ENCODE measurements around the gene MTM1.

Gene MTM1

DNA sequence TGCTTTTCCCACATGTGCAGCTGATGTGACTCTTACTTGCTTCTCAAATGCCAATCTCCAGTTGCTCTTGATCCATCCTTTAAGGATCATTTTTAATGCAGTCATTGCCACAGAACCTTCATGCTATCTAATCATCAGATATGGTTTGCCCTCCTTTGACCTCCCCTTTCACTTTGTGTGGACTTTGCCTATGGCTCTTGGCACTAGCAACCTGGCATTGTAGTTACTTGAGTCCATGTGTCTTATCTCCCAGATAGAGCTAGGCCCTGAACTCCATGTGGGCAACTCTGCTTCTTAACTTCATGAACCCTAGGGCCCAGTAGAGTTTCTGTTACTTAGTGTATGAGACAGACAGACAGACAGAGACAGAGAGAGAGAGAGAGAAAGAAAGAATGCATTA, 41.6 kb downstream of the MTM1 start:
- H3K27ac ChIP-seq (ENCODE audit: extremely low read depth, low read depth, low read length), result no peak overlapping the region
- no peak for TF ChIP-seq SCRT2 (tag by site-specific recombination; IDR thresholded peaks at IDR 0.05)
- TF ChIP-seq, protein P1, sequence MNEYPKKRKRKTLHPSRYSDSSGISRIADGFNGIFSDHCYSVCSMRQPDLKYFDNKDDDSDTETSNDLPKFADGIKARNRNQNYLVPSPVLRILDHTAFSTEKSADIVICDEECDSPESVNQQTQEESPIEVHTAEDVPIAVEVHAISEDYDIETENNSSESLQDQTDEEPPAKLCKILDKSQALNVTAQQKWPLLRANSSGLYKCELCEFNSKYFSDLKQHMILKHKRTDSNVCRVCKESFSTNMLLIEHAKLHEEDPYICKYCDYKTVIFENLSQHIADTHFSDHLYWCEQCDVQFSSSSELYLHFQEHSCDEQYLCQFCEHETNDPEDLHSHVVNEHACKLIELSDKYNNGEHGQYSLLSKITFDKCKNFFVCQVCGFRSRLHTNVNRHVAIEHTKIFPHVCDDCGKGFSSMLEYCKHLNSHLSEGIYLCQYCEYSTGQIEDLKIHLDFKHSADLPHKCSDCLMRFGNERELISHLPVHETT (tag by site-specific recombination; IDR thresholded peaks at IDR 0.05), result no peak
- TF ChIP-seq ZNF658 (tag by site-specific recombination; IDR thresholded peaks at IDR 0.05), result no peak
- TF ChIP-seq ZNF530 (tag by site-specific recombination; IDR thresholded peaks at IDR 0.05; ENCODE audit: low read depth), result no peak
- TF ChIP-seq, protein P2, sequence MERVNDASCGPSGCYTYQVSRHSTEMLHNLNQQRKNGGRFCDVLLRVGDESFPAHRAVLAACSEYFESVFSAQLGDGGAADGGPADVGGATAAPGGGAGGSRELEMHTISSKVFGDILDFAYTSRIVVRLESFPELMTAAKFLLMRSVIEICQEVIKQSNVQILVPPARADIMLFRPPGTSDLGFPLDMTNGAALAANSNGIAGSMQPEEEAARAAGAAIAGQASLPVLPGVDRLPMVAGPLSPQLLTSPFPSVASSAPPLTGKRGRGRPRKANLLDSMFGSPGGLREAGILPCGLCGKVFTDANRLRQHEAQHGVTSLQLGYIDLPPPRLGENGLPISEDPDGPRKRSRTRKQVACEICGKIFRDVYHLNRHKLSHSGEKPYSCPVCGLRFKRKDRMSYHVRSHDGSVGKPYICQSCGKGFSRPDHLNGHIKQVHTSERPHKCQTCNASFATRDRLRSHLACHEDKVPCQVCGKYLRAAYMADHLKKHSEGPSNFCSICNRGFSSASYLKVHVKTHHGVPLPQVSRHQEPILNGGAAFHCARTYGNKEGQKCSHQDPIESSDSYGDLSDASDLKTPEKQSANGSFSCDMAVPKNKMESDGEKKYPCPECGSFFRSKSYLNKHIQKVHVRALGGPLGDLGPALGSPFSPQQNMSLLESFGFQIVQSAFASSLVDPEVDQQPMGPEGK (tag by site-specific recombination; IDR thresholded peaks at IDR 0.05), result no peak
- no peak for TF ChIP-seq ZNF324 (tag by site-specific recombination; IDR thresholded peaks at IDR 0.05)
- TF ChIP-seq, protein P3, sequence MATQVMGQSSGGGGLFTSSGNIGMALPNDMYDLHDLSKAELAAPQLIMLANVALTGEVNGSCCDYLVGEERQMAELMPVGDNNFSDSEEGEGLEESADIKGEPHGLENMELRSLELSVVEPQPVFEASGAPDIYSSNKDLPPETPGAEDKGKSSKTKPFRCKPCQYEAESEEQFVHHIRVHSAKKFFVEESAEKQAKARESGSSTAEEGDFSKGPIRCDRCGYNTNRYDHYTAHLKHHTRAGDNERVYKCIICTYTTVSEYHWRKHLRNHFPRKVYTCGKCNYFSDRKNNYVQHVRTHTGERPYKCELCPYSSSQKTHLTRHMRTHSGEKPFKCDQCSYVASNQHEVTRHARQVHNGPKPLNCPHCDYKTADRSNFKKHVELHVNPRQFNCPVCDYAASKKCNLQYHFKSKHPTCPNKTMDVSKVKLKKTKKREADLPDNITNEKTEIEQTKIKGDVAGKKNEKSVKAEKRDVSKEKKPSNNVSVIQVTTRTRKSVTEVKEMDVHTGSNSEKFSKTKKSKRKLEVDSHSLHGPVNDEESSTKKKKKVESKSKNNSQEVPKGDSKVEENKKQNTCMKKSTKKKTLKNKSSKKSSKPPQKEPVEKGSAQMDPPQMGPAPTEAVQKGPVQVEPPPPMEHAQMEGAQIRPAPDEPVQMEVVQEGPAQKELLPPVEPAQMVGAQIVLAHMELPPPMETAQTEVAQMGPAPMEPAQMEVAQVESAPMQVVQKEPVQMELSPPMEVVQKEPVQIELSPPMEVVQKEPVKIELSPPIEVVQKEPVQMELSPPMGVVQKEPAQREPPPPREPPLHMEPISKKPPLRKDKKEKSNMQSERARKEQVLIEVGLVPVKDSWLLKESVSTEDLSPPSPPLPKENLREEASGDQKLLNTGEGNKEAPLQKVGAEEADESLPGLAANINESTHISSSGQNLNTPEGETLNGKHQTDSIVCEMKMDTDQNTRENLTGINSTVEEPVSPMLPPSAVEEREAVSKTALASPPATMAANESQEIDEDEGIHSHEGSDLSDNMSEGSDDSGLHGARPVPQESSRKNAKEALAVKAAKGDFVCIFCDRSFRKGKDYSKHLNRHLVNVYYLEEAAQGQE (tag by site-specific recombination; IDR thresholded peaks at IDR 0.05), result no peak
- no peak for TF ChIP-seq ZBTB48 (tag by site-specific recombination; IDR thresholded peaks at IDR 0.05)
- TF ChIP-seq HOXA7 (CRISPR knock-in tag; IDR thresholded peaks at IDR 0.05; ENCODE audit: borderline replicate concordance), result no peak
- no peak for TF ChIP-seq ZNF132 (tag by site-specific recombination; IDR thresholded peaks at IDR 0.05; ENCODE audit: borderline replicate concordance)
- no peak for TF ChIP-seq KLF16 (tag by site-specific recombination; IDR thresholded peaks at IDR 0.05)
- TF ChIP-seq, protein P4, sequence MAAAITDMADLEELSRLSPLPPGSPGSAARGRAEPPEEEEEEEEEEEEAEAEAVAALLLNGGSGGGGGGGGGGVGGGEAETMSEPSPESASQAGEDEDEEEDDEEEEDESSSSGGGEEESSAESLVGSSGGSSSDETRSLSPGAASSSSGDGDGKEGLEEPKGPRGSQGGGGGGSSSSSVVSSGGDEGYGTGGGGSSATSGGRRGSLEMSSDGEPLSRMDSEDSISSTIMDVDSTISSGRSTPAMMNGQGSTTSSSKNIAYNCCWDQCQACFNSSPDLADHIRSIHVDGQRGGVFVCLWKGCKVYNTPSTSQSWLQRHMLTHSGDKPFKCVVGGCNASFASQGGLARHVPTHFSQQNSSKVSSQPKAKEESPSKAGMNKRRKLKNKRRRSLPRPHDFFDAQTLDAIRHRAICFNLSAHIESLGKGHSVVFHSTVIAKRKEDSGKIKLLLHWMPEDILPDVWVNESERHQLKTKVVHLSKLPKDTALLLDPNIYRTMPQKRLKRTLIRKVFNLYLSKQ (tag by site-specific recombination; IDR thresholded peaks at IDR 0.05; ENCODE audit: borderline replicate concordance), result no peak
- TF ChIP-seq ZXDB (tag by site-specific recombination; IDR thresholded peaks at IDR 0.05), result no peak
- no peak for TF ChIP-seq SALL2 (tag by site-specific recombination; IDR thresholded peaks at IDR 0.05; ENCODE audit: borderline replicate concordance)
- POLR2A ChIA-PET, result no interaction called here
- peaks cover 0 to 6% of the 10 kb centered on the region in 2 experiments; a peak in 1 of 3 replicates for H3K36me3 ChIP-seq (ENCODE audit: control insufficient read depth in 2 of 2, insufficient read depth in 1 of 2, low read length in 2 of 2)
- H3K4me3 ChIP-seq (ENCODE audit: low read depth, low read length), result no peak overlapping the region
- no peaks in the 10 kb centered on the region for H3K9me3 ChIP-seq (ENCODE audit: control insufficient read depth, insufficient read depth, low read depth, low read length)
- H3K4me1 ChIP-seq (ENCODE audit: control insufficient read depth, insufficient read depth, low read length), result no peaks in the 10 kb centered on the region; the same call in 1 of the 2 replicates
- CTCF ChIA-PET, result interaction anchor here (0.7 to 1.2 kb wide), 3 partner anchors 20 to 400 kb away, joined by 3 read pairs; no protein-coding TSS in a partner anchor

DNA sequence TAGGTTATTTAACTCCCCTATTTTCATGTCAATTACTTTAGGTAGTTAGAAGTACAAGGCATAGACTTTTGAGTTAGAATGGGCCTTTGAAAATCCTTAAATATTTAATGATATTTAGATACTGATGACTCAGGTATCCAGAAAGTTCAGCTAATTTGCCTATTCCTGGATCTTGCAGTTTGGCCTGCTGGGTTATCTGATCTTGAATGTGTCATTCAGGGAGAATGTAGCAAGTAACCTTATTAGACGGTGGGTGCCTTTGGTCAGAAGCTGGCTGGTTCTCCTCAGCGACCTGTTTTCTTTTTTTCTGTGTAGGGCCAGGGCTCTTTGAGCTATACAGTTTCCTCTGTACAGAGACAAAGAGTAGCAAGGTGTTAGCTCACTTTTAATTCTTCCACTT, 42.0 kb downstream of the MTM1 start:
- Histone ChIP-seq H3K9me3 (ENCODE audit: control insufficient read depth, insufficient read depth, low read depth, low read length) (no peaks in the 10 kb centered on the region), H3K27ac (ENCODE audit: extremely low read depth, low read depth, low read length) (no peak overlapping the region), H3K4me3 (ENCODE audit: low read depth, low read length) (no peak overlapping the region), H3K4me1 (ENCODE audit: control insufficient read depth, insufficient read depth, low read length) (no peaks in the 10 kb centered on the region; the same call in 1 of the 2 replicates), H3K36me3 (ENCODE audit: control insufficient read depth in 2 of 2, insufficient read depth in 1 of 2, low read length in 2 of 2) (peaks cover 0 to 7% of the 10 kb centered on the region in 2 experiments; a peak in 1 of 3 replicates)
- POLR2A ChIA-PET, result no interaction called here
- CTCF ChIA-PET, result interaction anchor here (0.7 to 1.2 kb wide), 3 partner anchors 20 to 400 kb away, joined by 3 read pairs; no protein-coding TSS in a partner anchor
- TF ChIP-seq KLF7 (tag by site-specific recombination; IDR thresholded peaks at IDR 0.05; ENCODE audit: borderline replicate concordance) (no peak), OVOL3 (tag by site-specific recombination; IDR thresholded peaks at IDR 0.05) (no peak), SP3 (tag by site-specific recombination; IDR thresholded peaks at IDR 0.05) (no peak), HOXA7 (CRISPR knock-in tag; IDR thresholded peaks at IDR 0.05; ENCODE audit: borderline replicate concordance) (no peak), GLI4 (tag by site-specific recombination; IDR thresholded peaks at IDR 0.05) (no peak), ZFP37 (tag by site-specific recombination; IDR thresholded peaks at IDR 0.05) (no peak), ZNF16 (tag by site-specific recombination; IDR thresholded peaks at IDR 0.05; ENCODE audit: low read depth) (no peak), ZNF677 (tag by site-specific recombination; IDR thresholded peaks at IDR 0.05) (no peak), ZNF121 (tag by site-specific recombination; IDR thresholded peaks at IDR 0.05) (no peak), ZNF629 (tag by site-specific recombination; IDR thresholded peaks at IDR 0.05) (no peak), OSR2 (tag by site-specific recombination; IDR thresholded peaks at IDR 0.05) (no peak), ZNF558 (tag by site-specific recombination; IDR thresholded peaks at IDR 0.05) (no peak)
- TF ChIP-seq, protein P5, sequence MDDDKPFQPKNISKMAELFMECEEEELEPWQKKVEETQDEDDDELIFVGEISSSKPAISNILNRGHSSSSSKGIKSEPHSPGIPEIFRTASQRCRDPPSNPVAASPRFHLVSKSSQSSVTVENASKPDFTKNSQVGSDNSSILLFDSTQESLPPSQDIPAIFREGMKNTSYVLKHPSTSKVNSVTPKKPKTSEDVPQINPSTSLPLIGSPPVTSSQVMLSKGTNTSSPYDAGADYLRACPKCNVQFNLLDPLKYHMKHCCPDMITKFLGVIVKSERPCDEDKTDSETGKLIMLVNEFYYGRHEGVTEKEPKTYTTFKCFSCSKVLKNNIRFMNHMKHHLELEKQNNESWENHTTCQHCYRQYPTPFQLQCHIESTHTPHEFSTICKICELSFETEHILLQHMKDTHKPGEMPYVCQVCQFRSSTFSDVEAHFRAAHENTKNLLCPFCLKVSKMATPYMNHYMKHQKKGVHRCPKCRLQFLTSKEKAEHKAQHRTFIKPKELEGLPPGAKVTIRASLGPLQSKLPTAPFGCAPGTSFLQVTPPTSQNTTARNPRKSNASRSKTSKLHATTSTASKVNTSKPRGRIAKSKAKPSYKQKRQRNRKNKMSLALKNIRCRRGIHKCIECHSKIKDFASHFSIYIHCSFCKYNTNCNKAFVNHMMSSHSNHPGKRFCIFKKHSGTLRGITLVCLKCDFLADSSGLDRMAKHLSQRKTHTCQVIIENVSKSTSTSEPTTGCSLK (tag by site-specific recombination; IDR thresholded peaks at IDR 0.05), result no peak
